Stimulated activated naive CD8-positive, alpha-beta T cell treated with anti-CD3 and anti-CD28 coated beads, Interleukin-15, Interleukin-2, amounts not matched to agents 100 U/mL and 50 U/mL, for 24 hours (primary cell): Measurements from ENCODE around the gene NRAP.

Source experiments
- ATAC-seq: fragments of 150-1000 bp; cut with Tn5 transposase; one replicate; pipeline ENCODE4 v1.10.0; 2021
- DNase-seq: peaks from one replicate; pipeline ENCODE4 v3.0.0; 2021

Gene NRAP

DNA sequence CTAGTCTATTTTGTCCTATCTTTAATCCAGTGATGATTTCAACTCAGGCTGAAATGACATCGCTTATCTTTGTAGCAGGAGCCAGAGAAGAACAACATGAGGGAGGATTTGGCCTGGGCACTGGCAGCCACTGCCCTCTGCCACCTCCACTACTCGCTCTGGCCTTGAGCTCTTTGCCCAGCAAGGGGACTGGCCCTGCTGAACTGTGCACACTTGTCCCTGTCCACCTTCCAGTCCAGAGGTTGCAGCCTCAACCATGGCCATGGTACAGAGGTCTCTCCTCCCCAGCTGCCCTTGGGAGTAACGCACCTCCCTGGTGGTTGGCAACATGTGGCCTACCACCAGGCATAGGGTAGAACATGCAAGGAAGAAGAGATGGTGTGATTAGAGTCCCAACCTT lies 102.6 kb downstream of the NRAP start:
- ATAC-seq (no peak), DNase-seq (no peak)

DNA sequence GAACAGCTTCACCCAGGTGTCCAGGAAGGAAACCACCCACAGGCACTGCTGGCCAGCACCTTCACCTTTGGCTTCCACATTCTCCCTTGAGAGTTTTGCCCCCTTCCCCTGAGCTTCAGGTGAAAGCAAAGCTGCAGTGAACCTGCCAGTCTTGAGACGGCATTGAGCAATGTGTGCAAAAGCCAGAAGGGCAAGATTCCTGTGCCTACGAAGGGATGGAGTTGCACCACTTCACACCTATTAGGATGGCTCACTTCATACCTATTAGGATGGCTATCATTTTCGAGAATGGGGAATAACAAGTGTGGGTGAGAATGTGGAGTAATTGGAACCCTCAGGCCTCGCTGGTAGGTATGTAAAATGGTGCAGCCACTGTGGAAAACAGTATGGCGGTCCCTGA lies 103.8 kb downstream of the NRAP start:
- no peak for DNase-seq
- no peak for ATAC-seq

DNA sequence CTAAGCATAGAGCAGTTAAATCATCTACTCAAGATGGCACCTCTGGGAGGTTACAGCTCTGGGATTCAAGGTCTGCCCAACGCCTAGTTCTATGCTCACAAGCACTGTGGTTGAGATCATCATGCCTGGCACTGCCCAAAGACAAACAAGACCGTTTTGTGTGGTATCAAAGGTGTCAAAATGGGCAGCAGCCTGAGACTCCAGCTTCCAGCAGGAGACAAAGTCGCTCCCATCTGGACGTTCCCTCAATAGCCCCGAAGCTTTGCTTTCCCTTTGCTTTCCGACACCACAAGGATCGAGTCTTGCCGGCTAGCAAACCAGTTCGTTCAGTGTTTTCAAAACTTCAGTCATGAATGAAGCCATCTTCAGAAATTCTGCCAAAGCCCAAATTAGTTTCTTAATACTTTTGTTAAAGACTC lies 105.9 kb downstream of the NRAP start:
- no peak for ATAC-seq
- no peak for DNase-seq

DNA sequence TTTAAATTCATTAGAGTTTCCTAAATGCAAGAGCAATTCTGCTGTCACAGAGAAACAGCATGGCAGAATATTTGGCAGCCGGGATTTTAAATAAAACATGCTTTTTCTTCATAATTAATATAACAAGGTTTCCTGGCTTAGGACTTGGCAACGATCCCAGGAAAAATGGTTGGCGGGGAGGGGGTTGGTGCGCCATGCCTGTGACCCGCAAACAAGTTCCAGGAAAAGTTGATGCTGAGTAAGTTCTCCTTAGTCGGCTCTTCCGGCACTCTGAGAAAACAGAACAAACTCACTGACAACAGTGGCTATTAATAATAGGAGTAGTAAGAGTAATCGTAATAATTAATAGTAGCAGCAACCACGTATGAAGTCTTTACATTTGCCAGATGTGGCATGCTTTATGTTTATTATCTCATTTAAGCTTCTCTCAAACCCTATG lies 106.4 kb downstream of the NRAP start:
- ATAC-seq (no peak), DNase-seq (no peak)

DNA sequence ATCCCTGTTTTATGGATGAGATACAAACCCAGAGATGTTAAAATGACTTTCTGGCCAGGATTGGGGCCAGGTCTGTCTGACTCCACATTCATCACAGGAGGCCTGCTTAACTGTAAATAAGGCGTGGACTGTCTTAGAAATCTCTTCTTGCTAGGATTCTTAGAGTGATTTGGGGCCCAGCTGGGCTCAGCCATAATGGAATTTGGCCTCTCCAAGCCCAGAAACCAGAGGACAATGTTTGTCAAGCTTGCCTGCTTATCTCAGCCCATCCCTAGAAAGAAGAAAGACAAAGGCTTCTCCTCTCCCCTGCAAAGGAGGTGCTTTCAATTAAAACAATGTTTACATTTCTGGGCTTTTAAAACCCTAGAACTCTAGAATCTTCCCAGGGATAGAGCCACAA lies 108.1 kb downstream of the NRAP start:
- ATAC-seq (no peak), DNase-seq (no peak)

DNA sequence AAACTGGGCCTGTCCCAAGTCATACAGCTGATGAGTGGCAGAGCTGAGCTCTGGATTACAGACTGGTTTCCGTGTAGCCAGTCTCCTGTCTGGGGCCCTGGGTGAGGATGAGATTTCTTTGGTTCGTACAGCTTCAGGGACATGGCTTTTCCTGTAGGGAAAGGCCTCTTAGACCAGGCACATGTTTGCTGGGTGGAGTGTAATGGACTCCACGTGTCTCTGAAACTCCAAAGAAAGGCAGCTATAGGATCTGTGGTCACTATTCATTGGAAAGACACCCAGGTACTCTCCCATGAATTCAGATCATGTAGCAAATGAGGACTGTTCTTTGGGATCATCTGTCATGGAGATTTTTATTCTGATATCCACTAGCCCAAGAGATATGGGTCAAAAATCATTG lies 108.6 kb downstream of the NRAP start:
- DNase-seq: no peak
- no peak for ATAC-seq

DNA sequence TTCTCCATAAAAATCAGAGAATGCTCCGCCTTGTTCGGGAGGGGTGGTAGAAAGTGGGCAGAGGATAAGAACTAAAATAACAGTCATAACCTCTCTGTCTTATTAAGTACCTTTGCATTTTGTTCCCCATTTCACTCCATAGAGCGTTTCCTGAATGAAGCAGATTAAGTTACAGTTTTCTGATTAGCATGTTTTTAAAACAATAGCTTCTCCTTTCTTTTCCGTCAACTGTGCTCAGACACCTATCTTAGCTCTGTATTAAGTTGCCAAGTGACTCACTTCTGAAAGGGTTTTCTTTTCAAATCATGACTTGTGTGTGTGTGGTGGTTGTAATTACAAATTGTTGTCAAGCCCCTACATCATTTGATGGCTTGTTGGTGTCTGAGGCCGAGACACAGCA lies 109.6 kb downstream of the NRAP start:
- ATAC-seq (no peak), DNase-seq (no peak)

DNA sequence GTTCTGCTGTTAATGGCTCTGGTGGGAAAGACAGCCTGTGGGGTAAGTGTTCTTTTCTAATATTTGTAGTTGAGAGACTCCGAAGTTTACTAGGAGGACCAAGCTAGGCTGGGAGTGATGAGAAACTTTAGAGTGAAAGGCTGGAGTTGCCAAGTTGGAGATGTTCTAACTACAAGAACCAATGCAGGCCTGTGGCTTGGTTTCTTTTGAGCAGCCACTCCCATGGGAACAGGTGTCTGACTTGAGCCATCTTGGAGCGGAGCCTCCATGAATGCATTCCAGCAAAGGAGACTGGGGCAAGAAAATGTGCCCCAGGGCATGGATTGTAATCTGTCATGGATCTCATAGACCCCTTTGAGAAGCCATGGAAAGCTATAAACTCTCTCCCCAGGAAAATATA lies 110.7 kb downstream of the NRAP start:
- no peak for ATAC-seq
- no peak for DNase-seq

DNA sequence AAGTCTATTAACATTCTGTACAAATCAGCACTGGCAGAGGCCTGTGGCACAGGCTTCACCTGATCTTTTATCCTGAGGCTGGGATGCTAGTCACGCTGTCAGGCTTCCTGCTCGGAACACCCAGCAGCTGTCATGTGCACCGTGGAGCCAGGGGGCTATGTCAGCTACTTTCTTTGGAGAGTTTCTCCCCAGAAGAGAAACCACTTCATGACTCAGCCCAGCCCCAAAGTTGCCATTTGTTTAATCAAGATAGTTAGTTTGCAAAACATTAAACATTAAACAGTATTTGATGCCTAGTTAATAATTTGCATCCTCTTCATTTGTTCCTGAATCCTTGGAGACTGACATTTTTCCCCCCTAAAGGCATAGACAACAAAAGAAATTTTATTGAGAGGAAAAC lies 111.1 kb downstream of the NRAP start, which contains the start of gene HABP2:
Gene HABP2, plus strand, starts transcription at position 353 of the 400 bp plus-strand sequence. CDS start 69 bp downstream, outside the sequence.
- ATAC-seq (no peak), DNase-seq (no peak)

DNA sequence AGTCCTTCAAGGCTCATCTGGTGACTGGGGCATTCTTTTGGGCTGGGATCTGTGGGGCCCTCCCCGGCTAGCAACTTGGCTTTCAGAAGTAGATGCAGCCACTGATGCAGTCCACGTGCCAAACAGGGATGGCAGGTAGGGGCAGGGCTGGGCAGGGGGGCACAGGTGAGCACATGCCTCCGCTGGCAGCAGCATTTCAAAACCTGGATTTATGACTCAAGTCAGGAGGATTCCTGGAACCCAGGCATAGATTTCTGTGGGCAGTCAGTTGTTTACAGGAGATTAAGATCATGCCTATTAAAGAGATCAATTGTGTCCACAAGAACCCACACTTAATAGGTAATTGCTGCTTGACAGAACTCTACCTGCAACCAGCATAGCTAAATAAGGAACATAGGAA lies 111.8 kb downstream of the NRAP start:
- no peak for ATAC-seq

DNA sequence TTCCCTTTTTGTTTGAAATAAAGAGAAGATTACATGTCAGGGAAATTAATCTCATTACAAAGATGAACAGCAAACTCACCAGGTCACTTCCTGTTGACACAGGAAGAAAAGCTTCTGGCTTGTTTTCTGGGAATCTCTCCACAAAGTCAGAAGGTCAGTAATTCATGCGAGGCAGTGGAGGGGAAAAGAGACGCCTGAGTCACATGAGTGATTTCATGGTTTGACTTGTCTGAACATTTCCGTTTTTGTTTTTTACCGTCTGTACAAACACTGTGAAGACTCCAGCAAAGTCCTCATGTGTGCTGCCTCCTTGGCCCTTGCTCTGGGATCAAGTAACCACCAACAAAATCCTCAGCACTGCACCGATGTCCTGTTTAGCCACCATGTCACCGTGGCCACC lies 113.5 kb downstream of the NRAP start:
- no peak for ATAC-seq
- no peak for DNase-seq

More for the DNA sequence above, 111.8 kb downstream of the NRAP start:
- no peak for DNase-seq

DNA sequence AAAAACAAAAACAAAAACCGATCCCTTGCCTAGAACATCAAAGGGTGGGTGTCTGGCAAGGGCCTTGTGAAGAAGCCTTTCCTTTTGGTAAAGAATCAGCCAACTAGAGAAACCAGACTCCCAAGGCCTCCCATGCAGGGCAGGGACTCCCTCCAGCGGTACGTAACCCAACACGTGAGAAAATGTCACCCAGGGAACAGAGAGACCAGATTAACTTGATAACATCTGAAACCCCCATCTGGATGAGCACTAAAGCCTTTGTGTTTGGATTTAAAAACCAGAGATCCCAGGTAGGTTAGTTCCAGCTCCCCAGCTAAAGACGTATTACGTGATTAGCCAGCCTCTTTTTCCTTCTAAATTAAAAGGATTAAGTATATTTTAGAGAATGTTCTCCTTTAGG lies 114.0 kb downstream of the NRAP start:
- ATAC-seq: no peak

DNA sequence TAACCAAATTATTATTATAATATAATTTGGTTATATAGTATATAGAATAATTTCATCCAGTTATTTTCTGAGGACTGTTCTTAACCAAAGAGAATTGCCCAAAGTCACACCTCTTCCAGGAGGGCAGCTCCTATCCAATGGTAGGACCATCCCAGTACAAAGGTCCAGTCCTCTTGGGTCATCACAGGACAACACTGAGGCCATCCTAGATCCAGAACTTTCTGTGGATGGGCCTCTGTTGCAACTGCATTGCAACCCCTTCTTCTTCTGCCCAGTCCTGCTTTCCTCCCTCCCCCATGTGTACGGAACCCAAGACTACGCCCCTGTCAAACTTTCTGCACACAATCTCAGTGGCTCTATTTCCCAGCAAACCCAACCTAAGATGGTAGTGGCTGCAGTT lies 116.4 kb downstream of the NRAP start:
- no peak for DNase-seq
- ATAC-seq: no peak

More for the DNA sequence above, 114.0 kb downstream of the NRAP start:
- no peak for DNase-seq

DNA sequence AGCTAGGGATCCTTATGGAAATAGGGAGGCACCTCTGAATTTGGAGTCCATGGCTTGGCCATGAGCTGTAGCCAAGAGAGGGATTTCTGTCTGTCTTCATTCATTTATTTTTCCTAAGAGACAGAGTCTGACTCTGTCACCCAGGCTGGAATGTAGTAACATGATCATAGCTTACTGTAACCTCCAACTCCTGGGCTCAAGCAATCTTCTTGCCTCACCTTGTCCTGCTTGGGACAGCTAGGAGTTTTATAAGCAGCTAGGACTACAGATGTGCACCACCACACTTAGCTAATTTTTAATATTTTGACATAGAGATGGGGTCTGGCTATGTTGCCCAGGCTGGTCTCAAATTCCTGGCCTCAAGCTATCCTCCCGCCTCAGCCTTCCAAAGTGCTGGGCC lies 119.4 kb downstream of the NRAP start:
- ATAC-seq (no peak), DNase-seq (no peak)

DNA sequence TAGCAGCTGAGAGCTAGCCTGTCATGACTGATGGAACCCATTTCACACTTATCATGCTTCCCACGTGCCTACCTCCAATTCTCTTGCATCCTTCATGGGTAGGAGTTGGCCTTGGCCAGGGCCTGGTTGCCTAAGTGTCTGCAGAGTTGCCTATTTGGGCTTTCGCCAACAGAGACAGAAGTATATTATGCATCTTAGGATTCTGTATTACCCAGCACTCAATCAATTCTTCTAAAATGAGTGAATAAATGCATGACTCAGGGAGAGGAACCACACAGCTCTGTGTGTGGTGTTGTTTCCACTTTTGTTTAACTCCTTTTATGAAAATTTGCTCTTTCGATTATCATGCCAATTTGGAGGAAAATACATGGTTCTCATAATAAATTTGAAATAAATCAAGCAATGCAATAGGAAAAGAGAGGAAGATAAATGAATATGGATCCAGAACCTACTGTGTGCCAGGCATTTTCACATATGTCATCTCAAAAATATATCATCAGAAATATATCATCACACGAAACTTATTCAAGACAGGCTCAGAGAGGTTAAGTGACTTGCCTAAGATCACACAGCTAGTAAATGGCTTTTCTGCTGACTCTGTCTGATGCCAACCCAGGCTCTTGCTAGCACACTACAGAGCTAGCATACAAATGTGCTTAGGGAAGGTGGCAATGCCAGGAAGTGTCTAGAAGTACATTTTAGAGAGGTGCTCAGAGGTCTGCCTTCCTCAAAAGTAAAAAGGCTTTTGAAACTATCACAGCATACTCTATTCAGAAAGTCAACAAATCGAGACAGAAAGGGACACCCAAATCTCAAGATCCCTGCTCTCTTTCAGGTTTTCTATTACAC lies 120.5 kb downstream of the NRAP start:
- no peak for ATAC-seq

DNA sequence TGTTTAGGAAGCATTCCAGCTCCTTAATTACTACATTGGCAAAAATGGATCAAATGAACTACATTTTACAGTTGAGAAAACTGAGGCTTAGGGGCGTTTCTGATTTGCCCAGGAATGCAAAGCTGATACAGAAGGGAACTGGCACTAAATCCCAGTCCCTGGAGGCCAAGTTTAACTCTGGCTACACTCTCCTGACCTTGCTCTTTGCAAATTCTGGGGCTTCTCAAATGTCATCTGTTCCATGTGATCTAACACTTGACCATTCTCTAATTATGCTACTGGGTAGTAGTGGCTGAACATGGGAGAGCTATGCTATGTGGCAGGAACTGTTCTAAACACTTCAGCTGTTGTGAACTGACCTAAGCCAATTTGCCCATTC lies 122.3 kb downstream of the NRAP start:
- DNase-seq: no peak
- no peak for ATAC-seq

More for the DNA sequence above, 120.5 kb downstream of the NRAP start:
- no peak for DNase-seq

DNA sequence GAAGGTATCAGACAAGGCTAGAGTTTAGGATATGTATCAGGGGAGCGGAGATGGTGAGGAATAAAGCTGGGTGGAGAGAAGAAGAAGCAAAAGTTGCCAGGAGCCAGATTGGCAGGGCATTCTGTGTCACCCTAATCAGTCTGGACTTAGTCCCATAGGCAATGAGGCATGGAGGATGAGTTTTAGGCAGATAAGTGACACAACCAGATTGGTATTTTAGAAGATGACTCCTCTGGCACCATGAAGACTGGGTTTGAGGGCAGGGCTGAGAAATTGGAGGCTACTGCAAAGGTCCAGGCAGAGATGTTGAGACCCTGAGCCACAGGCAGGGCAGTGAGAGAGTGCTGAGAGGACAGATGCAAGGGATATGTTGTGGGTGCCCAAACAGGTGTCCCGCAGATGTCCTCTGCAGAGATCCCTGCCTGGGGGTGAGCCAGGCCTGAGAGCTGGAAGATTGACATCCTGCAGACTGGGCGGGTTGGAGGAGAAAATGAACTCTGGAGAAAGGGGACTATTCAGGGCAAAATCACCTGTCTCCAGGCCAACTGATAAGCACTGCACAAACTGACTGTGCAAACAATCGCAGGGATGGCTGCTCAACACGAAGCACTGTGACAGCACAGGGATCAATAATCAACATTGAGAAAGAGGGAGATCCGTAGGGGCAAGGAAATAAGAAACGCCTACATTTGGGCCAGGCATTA lies 122.8 kb downstream of the NRAP start:
- DNase-seq (no peak), ATAC-seq (no peak)

DNA sequence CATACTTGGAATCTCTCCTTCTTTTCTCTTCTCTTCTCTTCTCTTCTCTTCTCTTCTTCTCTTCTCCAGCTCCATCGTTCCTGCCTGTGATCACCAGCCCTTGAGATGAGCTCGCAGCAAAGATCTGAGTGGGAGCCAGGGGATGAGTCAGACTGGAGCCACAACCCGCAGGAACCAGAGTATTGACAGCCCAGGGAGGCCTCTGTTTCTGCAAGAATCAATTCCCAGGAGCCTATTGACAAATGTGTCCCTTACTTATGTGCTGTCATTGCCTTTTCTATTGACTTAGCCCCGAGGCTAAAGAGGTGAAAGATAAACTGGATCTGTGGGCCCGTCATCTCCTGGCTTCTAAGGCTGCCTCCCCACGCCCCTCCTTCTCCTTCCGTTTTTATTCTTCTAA lies 124.1 kb downstream of the NRAP start:
- peak; percentile 45 for ATAC-seq
- DNase-seq: no peak
